HG02678 (cell line): ENCODE results near the gene MAGEH1.

ENCODE experiments used
- ATAC-seq: cut with Tn5 transposase; IDR thresholded peaks from one replicate; pipeline ENCODE4 v1.9.1; 2021; ENCODE audit warnings: mild to moderate bottlenecking, moderate library complexity; ENCODE audit not compliant: unreplicated experiment

MAGEH1 gene

GRCh38 chrX:55490121-55490520 is 38.2 kb downstream of the MAGEH1 start:
- ATAC-seq = no peak

GRCh38 chrX:55490974-55491373 is 39.0 kb downstream of the MAGEH1 start:
- no peak for ATAC-seq
